Islet precursor cell (in vitro differentiated cells): ENCODE data around the gene AQP7.
"Not testable (repeated sequence)": the region's sequence is repeated elsewhere in the genome, so short reads cannot be mapped to it uniquely, and the experiment has no call there.

Source experiments
- DNase-seq: peaks from one replicate; pipeline ENCODE4 v3.0.0-alpha.2; 2018

Gene AQP7

DNA sequence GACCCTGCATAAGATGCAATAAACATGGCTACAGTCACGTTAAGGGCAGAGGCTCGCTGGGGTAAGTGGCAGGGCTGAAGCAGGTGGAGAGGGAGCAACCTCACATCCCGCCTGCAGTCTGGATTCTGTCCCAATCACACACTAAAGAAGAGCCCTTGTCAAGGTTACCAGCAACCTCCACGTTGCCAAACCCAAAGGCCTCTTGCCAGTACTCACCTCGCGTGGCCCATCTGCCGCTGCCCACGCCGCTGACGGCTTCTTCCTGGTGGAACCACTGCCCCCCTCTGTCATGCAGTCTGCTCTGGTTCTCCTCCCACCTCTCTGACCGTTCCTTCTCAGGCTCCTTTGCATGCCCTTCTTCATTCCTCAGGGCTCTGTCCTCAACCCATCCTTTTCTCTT lies 8.8 kb downstream of the AQP7 start:
- DNase-seq = no peak

DNA sequence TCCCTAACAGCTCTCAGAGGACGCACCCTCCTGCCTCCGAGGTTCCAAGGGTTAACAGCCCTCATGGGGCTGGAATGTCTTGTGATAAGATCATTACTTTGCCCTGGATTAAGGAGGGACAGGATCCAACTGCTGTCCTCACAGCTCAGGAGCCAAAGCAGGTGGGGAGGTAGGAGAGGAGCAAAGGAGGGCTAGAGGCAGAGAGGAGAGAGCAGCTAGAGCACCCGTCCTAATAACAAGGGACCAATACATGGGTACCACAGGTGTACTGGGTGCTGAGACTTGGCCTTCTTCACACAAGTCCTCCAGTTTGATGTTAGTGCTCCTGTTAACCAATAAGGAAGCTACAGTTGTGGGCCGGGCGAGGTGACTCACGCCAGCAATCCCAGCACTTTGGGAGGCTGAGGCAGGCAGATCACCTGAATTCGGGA lies 9.8 kb downstream of the AQP7 start:
- not testable (repeated sequence) for DNase-seq

- peak; percentile 78 for DNase-seq
These were observed 11.1 kb downstream of the AQP7 start for GRCh38 chr9:33391111-33391771.

GRCh38 chr9:33388110-33388994 lies 14.0 kb downstream of the AQP7 start:
- no peak for DNase-seq

DNA sequence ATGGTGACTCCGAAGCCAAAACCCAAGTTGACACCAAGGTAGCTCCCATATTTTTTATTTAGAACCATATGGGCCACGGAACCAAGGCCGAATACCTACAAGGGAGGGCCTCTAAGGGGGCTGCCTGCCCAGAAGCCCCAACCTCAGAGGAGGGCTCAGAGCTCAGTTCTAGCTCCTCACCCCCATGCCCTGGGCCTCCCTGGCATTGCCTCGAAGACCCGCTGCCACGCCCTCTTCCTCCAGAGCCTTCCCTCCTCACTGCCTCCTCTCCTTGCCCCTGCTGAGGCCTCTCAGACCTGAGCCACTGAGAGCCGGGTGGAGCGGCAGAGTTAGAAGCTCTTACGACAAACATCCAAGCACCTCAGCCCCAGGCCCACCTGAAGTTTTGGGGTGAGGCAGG lies 15.4 kb downstream of the AQP7 start:
- DNase-seq = not testable (repeated sequence)

DNA sequence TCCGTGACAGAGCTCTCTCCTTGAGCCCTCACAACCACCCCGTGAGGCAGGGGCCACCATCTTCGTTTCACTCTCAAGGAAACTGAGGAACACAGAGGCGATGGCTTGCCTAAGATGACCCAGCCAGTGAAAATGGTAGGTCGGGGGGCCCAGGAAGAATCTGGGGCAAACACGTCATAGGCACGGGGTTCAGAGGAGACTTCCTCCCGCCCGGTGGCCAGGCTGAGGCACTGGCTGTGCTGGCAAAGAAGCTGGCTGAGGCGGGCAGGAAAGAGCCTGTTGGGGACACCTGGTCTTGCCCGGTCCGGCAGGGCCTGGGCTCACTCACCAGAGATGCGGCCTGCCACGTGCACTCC lies 15.7 kb downstream of the AQP7 start:
- DNase-seq = not testable (repeated sequence)

DNA sequence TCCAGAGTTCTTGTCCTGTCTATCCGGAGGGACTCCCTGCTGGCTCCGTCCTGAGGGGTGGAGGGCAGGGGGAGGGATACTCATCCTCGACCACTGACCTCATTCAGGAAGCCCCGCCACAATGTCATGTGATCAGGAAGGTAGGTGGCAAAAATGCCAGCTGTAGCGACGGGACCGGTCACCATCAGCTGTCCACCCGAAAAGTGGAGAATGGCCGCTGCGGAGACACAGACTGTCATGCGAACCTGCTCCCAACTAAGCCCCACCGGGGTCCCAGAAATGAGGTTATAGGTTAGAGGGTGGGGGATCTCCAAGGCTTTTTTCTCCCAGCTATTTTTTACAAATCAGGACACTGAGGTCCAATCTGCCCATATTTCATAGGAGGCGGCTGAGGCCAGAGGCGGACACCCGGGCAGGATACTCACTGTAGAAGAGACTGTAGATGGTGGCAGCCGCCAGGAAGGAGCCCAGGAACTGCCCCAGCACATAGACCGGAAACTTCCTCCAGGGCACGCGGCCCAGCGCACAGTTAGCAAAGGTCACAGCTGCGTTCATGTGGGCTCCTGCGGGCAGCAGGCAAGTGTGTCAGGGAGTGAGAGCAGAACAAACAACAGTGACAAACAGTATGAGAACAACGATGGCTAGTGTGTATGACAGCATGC lies 16.3 kb downstream of the AQP7 start:
- not testable (repeated sequence) for DNase-seq

GRCh38 chr9:33385536-33385935 lies 16.8 kb downstream of the AQP7 start:
- not testable (repeated sequence) for DNase-seq

DNA sequence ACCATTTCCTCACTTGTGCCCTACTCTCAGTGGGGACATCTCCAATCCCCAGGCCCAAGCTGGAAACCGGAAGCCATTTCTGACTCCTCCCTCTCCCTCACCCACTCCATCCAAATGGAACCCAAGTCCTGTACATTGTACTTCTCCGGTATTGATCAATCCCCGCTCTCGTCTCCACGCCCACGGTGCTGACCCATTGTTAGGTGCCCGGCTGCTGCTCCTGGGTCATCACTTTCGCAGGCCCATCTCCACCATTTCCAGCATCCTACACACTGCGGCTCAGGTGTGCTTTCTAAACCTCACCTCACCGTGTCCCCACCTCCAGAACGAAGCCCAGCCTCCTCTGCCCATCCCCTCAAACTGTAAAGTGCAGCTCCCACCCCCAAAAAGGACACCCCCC lies 19.0 kb downstream of the AQP7 start:
- not testable (repeated sequence) for DNase-seq

- not testable (repeated sequence) for DNase-seq
These were observed 20.0 kb downstream of the AQP7 start for GRCh38 chr9:33382397-33382796.

- peak; percentile 80 for DNase-seq
These were observed 21.1 kb downstream of the AQP7 start for GRCh38 chr9:33381231-33381791.

GRCh38 chr9:33380390-33381094 lies 21.8 kb downstream of the AQP7 start:
- no peak for DNase-seq

- no peak for DNase-seq
These were observed 22.5 kb downstream of the AQP7 start for GRCh38 chr9:33379666-33380389.

GRCh38 chr9:33378121-33378795 lies 24.1 kb downstream of the AQP7 start:
- no peak for DNase-seq

DNA sequence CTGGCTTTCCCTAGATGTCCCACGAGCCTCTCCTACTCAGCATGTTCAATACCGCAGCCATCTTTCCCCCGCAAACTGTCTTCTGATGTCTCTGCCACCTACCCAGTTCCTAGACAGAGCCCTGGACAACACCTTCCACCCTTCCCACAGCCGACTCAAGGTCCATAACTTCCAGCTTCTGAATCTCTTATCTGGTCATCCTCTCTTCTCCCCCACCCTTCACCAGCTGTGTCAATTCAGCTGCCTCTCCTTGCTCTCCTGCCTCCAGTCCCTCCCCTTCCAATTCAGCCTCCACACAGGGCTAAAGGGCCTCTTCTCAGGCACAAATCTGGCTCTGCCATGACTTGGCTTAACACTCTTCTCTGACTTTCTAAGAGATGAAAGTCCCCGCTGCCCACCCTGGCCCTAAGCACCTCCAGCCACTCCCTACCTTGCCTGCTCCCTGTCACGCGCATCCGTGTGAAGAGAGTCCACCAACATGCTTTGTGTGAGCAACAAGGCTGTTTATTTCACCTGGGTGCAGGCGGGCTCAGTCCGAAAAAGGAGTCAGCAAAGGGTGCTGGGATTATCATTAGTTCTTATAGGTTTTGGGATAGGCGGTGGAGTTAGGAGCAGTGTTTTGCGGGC lies 25.2 kb downstream of the AQP7 start:
- no peak for DNase-seq

- no peak for DNase-seq
These were observed 26.5 kb downstream of the AQP7 start for GRCh38 chr9:33375841-33376321.

DNA sequence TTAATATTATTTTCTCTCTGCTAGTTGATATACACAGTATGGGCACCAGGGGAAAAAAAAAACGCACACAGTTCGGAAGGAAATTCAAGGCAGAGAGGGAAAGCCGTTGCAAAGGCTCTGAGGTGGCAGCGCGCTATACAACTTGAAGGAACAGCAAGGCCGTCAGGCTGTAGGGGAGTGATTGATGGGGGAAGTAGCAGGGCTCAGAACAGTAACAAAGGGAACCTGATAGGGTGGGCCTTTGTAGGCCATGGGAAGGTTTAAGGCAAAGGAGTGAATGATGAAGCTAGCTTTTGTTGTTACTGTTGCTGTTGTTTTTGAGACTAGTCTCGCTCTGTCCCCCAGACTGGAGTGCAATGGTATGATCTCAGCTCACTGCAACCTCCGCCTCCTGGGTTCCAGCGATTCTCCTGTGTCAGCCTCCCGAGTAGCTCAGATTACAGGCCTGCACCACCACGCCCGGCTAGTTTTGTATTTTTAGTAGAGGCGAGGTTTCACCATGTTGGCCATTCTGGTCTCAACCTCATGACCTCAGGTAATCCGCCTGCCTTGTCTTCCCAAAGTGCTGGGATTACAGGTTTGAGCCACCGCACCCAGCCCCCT lies 27.0 kb downstream of the AQP7 start:
- no peak for DNase-seq

- DNase-seq = peak; percentile 89
These were observed 27.6 kb downstream of the AQP7 start for GRCh38 chr9:33374634-33375237.

DNA sequence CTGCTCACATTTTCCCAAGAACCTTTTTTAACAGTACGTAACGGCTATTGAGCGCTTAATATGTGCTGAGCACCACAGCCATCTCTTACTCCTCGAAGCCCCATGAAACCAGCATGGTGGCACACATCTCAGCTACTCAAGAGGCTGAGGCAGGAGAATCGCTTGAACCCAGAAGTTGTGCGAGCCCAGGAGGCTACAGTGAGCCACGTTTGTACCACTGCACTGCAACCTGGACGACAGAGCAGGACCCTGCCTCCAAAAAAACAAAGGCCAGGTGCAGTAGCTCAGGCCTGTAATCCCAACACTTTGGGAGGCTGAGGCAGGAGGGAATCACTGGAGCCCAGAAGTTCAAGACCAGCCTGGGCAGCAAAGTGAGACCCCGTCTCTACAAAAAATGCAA lies 28.2 kb downstream of the AQP7 start:
- no peak for DNase-seq

- DNase-seq = no peak
These were observed 29.5 kb downstream of the AQP7 start for GRCh38 chr9:33372900-33373299.
